ENCODE results near the gene SPIRE2.
"Not testable (repeated sequence)": the region's sequence is repeated elsewhere in the genome, so short reads cannot be mapped to it uniquely, and the experiment has no call there.

Gene SPIRE2

GRCh38 chr16:89815639-89816348 is 12.5 kb upstream of the SPIRE2 start:
- TF ChIP-seq, protein P1, sequence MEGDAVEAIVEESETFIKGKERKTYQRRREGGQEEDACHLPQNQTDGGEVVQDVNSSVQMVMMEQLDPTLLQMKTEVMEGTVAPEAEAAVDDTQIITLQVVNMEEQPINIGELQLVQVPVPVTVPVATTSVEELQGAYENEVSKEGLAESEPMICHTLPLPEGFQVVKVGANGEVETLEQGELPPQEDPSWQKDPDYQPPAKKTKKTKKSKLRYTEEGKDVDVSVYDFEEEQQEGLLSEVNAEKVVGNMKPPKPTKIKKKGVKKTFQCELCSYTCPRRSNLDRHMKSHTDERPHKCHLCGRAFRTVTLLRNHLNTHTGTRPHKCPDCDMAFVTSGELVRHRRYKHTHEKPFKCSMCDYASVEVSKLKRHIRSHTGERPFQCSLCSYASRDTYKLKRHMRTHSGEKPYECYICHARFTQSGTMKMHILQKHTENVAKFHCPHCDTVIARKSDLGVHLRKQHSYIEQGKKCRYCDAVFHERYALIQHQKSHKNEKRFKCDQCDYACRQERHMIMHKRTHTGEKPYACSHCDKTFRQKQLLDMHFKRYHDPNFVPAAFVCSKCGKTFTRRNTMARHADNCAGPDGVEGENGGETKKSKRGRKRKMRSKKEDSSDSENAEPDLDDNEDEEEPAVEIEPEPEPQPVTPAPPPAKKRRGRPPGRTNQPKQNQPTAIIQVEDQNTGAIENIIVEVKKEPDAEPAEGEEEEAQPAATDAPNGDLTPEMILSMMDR (IDR thresholded peaks at IDR 0.05; ENCODE audit: low read depth, low read length, missing control alignments) = no peak
- Histone ChIP-seq H3K36me3 (replicated peaks) (no peaks in the 10 kb centered on the region), H3K27me3 (replicated peaks) (no peaks in the 10 kb centered on the region), H3K27ac (peak overlapping the region; percentile 86), H3K4me3 (ENCODE audit: low read depth, low read length) (peak overlapping the region; percentile 67)
- in situ Hi-C loops (cut with HindIII; ENCODE audit: low pct_ligation_motif_present, low sequenced_read_pairs) = no loop called here
- DNase-seq = no peak

DNA sequence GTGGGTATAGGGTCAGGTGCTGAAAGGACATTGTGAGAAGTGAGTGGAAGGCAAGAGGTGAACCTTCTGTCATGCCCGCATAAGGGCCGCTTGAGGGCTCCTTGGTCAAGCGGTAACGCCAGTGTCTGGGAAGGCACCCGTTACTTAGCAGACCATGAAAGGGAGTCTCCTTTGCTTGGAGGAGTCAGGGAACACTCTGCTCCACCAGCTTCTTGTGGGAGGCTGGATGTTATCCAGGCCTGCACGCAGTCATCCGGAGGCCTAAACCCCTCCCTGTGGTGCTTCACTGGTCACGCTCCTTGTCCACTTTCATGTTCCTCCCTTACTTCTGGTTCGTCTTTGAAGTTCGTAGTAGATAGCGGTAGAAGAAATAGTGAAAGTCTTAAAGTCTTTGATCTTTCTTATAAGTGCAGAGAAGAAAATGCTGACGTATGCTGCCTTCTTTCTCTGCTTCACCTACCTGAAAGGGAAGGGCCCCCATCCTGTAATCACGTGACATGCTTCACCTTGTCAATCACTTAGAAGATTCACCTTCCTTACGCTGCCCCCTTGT is 9.3 kb upstream of the SPIRE2 start:
- H3K36me3 ChIP-seq (replicated peaks); in situ Hi-C loops (cut with HindIII; ENCODE audit: low pct_ligation_motif_present, low sequenced_read_pairs); H3K4me3 ChIP-seq (ENCODE audit: low read depth, low read length); DNase-seq; H3K27me3 ChIP-seq (replicated peaks); H3K27ac ChIP-seq: not testable (repeated sequence)

DNA sequence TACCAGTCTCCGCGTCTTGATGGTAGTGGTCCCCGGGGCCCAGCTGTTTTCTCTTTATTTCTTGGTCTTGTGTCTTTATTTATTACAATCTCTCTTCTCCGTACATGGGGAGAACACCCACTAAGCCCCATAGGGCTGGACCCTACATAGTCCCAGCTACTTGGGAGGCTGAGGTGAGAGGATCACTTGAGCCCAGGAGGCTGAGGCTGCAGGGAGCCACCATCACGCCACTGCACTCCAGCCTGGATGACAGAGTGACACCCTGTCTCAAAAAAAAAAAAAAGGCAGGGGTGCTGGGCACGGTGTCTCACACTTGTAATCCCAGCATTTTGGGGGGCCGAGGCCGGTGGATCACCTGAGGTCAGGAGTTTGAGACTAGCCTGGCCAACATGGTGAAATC is 8.8 kb upstream of the SPIRE2 start:
- DNase-seq; H3K36me3 ChIP-seq (replicated peaks); H3K4me3 ChIP-seq (ENCODE audit: low read depth, low read length); H3K27me3 ChIP-seq (replicated peaks); in situ Hi-C loops (cut with HindIII; ENCODE audit: low pct_ligation_motif_present, low sequenced_read_pairs); H3K27ac ChIP-seq: not testable (repeated sequence)

DNA sequence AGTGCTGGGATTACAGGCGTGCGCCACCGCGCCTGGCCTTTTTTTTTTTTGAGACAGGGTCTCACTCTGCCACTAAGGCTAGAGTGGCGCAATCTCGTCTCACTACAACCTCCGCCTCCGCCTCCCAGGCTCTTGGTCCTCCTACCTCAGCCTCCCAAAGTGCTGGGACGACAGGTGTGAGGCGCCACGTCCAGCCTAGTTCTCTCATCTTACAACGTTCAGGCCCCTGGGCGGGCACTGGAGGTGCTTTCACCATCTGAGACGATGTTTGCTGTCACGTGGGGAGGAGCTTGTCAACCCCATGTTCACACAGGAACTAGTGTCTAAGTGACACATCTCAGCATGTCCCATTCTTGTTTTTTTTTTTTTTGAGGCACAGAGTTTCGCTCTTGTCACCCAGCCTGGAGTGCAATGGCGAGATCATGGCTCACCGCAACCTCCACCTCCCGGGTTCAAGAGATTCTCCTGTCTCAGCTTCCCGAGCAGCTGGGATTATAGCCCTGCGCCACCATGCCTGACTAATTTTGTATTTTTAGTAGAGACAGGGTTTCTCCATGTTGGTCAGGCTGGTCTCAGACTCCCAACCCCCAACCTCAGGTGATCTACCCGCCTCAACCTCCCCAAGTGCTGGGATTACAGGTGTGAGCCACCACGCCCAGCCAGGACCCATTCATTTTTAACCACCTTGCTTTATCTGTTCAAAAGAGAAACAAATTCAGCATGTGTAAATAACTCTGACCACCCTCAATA is 6.7 kb upstream of the SPIRE2 start:
- Histone ChIP-seq H3K27ac (no peak overlapping the region), H3K27me3 (replicated peaks) (no peaks in the 10 kb centered on the region), H3K4me3 (ENCODE audit: low read depth, low read length) (no peak overlapping the region), H3K36me3 (replicated peaks) (no peaks in the 10 kb centered on the region)
- TF ChIP-seq, protein P1 (IDR thresholded peaks at IDR 0.05; ENCODE audit: low read depth, low read length, missing control alignments) = no peak
- no peak for DNase-seq
- in situ Hi-C loops (cut with HindIII; ENCODE audit: low pct_ligation_motif_present, low sequenced_read_pairs) = no loop called here

DNA sequence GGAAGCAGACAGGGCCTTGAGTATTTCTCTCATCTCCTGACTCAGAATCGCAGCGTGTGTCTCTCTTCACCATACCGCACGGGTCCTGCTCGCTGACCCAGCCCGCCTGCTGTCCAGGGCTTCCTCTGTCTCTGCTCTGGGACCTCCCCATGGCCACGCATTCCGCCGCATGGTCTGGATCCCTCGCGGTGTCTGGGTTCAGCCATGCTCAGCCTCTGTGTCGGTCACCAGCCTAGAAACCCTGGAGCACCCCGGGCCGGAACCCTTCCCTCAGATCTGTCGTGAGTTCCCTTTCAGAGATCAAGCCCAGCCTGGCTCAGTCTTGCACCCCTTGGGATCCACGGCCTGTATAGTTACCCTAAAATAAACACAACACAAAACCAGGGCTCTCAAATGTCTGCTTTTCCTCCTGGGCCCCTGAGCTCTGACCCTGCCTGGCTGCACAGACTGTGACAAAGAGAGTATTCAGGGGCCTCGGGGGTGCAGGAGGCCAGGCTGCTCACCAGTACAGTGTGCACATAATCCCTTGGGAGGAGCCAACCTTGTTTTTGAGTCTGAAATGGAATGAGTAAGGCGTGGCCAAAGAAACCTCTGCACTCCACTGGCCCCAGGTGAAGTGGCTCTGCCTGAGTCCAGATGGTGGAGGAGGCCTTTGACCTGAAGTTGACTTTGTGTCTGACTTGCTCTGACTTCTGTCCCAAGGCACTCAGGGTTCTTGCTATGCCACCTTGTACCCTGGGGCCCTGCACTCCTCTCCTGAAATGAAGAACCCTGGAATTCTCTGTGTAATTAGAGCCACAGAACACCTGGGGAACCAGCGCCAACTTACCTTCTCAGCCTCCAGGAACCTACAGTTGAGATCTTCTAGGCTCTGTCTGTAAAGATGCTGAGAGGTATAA is 5.8 kb upstream of the SPIRE2 start:
- no peak overlapping the region for H3K27ac ChIP-seq
- no peaks in the 10 kb centered on the region for H3K36me3 ChIP-seq (replicated peaks)
- no peak for DNase-seq
- TF ChIP-seq, protein P1 (IDR thresholded peaks at IDR 0.05; ENCODE audit: low read depth, low read length, missing control alignments) = no peak
- no peaks in the 10 kb centered on the region for H3K27me3 ChIP-seq (replicated peaks)
- in situ Hi-C loops (cut with HindIII; ENCODE audit: low pct_ligation_motif_present, low sequenced_read_pairs) = no loop called here
- no peak overlapping the region for H3K4me3 ChIP-seq (ENCODE audit: low read depth, low read length)

GRCh38 chr16:89823087-89823823 is 5.0 kb upstream of the SPIRE2 start:
- H3K27ac ChIP-seq = no peak overlapping the region
- no peak for DNase-seq
- in situ Hi-C loops (cut with HindIII; ENCODE audit: low pct_ligation_motif_present, low sequenced_read_pairs) = no loop called here

GRCh38 chr16:89823824-89824148 is 4.5 kb upstream of the SPIRE2 start:
- H3K27me3 ChIP-seq (replicated peaks); H3K36me3 ChIP-seq (replicated peaks); in situ Hi-C loops (cut with HindIII; ENCODE audit: low pct_ligation_motif_present, low sequenced_read_pairs); H3K27ac ChIP-seq; H3K4me3 ChIP-seq (ENCODE audit: low read depth, low read length); DNase-seq: not testable (repeated sequence)

More at GRCh38 chr16:89823087-89823823, 5.0 kb upstream of the SPIRE2 start:
- no peaks in the 10 kb centered on the region for H3K36me3 ChIP-seq (replicated peaks)
- no peaks in the 10 kb centered on the region for H3K27me3 ChIP-seq (replicated peaks)
- TF ChIP-seq, protein P1 (IDR thresholded peaks at IDR 0.05; ENCODE audit: low read depth, low read length, missing control alignments) = no peak
- H3K4me3 ChIP-seq (ENCODE audit: low read depth, low read length) = no peak overlapping the region
